Neutrophil (primary cell): Measurements from ENCODE around the gene FAM120A.

ENCODE experiments used
- H3K27ac ChIP-seq: fragments of 200-600 bp; sonication (generic); 2 replicates; pipeline ENCODE4 v1.5.1; 2016; ENCODE audit warnings: mild to moderate bottlenecking, moderate library complexity
- H3K27me3 ChIP-seq: fragments of 200-600 bp; sonication (generic); 2 replicates; pipeline ENCODE4 v1.6.0; 2016; ENCODE audit warnings: mild to moderate bottlenecking
- H3K36me3 ChIP-seq: fragments of 200-600 bp; sonication (generic); 2 replicates; pipeline ENCODE4 v1.5.1; 2017
- H3K4me1 ChIP-seq, 2 experiments: fragments of 200-600 bp in 1 of 2; sonication (generic) in 1 of 2; 1 replicate in 1 of 2; 2 replicates in 1 of 2; pipeline versions ENCODE4 v1.5.1 to v1.6.1; 2013 to 2016; ENCODE audit warnings: low read depth in 1 of 2, low read length in 1 of 2, mild to moderate bottlenecking in 1 of 2, moderate library complexity in 1 of 2; ENCODE audit not compliant: control insufficient read depth in 1 of 2, insufficient read depth in 1 of 2
- H3K4me3 ChIP-seq, 2 experiments: fragments of 200-600 bp in 1 of 2; sonication (generic) in 1 of 2; 1 replicate in 1 of 2; 2 replicates in 1 of 2; pipeline ENCODE4 v1.5.1; 2013 to 2016; ENCODE audit warnings: low read depth in 1 of 2, low read length in 1 of 2, mild to moderate bottlenecking in 1 of 2, moderate library complexity in 1 of 2
- H3K9me3 ChIP-seq: fragments of 200-600 bp; sonication (generic); 2 replicates; pipeline ENCODE4 v1.5.1; 2016
- TF ChIP-seq, protein P1 (sequence below): fragments of 200-600 bp; sonication (generic); IDR thresholded peaks from 2 replicates; pipeline ENCODE4 v1.5.1; 2016; ENCODE audit warnings: antibody characterized with exemption

FAM120A gene

DNA sequence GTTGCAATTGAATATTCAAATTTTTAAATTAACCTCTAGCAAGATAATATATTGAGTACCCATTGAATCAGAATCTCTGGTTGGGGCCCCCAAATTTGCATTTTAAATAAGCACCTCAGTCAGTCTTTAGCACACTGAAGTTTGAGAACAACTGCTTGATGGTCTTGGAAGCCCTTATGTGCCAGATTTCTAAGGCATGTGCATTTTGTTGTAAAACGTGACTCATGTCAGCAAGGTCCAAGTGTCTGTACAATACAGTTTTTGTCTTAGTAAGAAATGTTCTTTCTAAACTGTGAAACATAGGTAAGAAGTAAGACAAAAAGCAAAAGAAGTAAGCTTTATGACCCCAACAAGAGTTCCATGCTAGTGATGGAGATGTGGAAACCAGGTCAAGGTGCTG, 65.8 kb downstream of the FAM120A start:
- peak overlapping the region; percentile 1 for H3K27ac ChIP-seq
- H3K27me3 ChIP-seq, result no peaks in the 10 kb centered on the region
- H3K4me3 ChIP-seq, result no peak overlapping the region
- H3K9me3 ChIP-seq, result no peaks in the 10 kb centered on the region
- peaks cover 57% of the 10 kb centered on the region for H3K36me3 ChIP-seq
- H3K4me1 ChIP-seq, result peaks cover 5 to 8% of the 10 kb centered on the region in 2 experiments
- TF ChIP-seq, protein P1, sequence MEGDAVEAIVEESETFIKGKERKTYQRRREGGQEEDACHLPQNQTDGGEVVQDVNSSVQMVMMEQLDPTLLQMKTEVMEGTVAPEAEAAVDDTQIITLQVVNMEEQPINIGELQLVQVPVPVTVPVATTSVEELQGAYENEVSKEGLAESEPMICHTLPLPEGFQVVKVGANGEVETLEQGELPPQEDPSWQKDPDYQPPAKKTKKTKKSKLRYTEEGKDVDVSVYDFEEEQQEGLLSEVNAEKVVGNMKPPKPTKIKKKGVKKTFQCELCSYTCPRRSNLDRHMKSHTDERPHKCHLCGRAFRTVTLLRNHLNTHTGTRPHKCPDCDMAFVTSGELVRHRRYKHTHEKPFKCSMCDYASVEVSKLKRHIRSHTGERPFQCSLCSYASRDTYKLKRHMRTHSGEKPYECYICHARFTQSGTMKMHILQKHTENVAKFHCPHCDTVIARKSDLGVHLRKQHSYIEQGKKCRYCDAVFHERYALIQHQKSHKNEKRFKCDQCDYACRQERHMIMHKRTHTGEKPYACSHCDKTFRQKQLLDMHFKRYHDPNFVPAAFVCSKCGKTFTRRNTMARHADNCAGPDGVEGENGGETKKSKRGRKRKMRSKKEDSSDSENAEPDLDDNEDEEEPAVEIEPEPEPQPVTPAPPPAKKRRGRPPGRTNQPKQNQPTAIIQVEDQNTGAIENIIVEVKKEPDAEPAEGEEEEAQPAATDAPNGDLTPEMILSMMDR, result no peak

DNA sequence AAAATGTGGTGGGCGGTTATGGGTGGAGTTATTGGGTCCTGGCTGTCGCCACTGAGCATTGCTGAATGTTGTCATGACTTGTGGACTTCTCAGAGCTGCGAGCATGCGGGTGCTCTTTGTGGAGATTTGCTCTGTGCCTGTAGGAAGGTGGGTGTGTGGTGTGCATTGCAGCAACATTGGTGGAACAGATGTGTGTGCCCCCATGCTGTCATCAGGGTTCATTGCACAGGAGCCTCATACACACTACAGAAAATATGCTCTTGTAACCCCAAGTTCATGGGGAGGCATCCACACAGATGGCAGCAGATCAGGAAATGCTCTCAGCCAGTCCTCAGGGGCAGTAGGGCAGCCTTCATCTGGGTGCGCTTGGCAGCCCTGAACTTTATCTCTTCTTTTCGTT, 69.0 kb downstream of the FAM120A start:
- peaks cover 81% of the 10 kb centered on the region for H3K36me3 ChIP-seq
- H3K4me1 ChIP-seq, result no peaks in the 10 kb centered on the region
- peak overlapping the region; percentile 30 for H3K27ac ChIP-seq
- H3K9me3 ChIP-seq, result no peaks in the 10 kb centered on the region
- H3K4me3 ChIP-seq, result no peak overlapping the region
- H3K27me3 ChIP-seq, result no peaks in the 10 kb centered on the region
- TF ChIP-seq, protein P1, result no peak

DNA sequence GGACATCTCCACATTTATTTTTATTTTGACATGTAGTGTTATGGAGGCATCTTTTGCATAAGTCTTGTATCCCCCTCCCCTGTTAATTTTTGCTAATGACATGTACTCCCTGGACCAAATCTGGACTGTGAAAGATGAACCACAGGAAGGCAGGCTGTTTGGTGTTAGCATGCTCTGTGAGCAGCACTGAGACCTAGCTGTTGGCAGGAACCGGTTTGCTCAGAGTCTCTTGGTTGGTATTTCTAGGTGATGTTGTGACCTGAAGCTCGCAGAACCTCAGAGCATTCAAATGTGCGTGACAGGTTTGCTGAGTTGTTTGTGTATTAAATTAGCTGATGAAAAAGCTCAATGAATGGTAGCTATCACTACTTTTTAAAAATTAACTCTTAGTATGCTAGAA, 71.3 kb downstream of the FAM120A start:
- peaks cover 84% of the 10 kb centered on the region for H3K36me3 ChIP-seq
- H3K9me3 ChIP-seq, result no peaks in the 10 kb centered on the region
- H3K4me1 ChIP-seq, result no peaks in the 10 kb centered on the region
- H3K4me3 ChIP-seq, result no peak overlapping the region
- no peaks in the 10 kb centered on the region for H3K27me3 ChIP-seq
- TF ChIP-seq, protein P1, result no peak
- no peak overlapping the region for H3K27ac ChIP-seq

DNA sequence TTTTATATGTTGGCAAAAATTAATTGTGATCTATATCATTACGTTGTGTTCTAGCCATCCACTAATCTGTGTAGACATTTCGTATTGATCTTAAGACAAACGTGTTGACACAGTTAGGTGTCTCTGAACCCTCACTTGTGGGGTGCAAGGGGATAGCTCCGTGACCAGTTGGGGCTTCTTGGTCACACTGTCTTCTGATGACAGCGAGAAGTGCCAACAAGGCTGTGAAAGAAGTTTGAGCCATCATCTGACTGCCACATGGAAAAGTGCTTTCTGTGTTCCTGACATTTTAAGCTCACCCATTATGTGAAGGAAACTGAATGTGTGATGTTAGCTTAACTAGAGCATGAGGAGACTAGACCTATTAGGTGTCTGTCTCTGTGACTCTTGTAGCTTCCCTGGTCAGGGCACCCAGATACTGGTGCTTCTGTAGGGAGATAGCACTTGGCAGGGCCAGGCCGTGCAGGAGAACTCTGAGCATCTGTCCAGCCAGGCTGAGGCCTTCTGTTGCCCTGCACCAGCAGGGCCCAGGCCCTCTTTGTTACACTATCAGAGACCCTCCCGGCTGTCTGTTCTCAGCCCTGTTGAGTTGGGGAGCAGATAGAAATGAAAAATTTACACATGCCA, 72.1 kb downstream of the FAM120A start:
- Histone ChIP-seq H3K4me1 (no peaks in the 10 kb centered on the region), H3K27me3 (no peaks in the 10 kb centered on the region), H3K36me3 (peaks cover 84% of the 10 kb centered on the region), H3K9me3 (no peaks in the 10 kb centered on the region), H3K27ac (no peak overlapping the region), H3K4me3 (no peak overlapping the region)
- TF ChIP-seq, protein P1, result no peak

DNA sequence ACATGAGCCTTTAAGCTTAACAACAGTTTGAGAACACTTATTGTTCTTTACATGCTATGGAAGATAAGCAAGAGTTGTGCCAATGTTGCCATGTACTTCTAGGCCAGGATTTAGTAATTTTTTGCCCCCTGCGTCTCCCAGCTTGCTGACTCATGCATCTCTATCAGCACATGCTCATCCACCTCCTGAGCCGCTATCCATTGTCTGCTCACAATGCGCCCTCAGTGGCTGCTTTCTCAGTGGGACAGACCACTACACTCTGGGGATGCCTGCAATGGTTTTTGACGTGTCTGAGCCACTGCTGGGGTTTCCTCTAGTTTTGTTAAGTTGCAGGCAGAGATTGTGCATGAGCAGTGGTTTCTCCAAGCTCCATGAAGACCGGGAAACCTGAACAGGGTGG, 74.0 kb downstream of the FAM120A start:
- Histone ChIP-seq H3K9me3 (no peaks in the 10 kb centered on the region), H3K4me1 (peaks cover 0 to 2% of the 10 kb centered on the region in 2 experiments), H3K27ac (no peak overlapping the region), H3K27me3 (no peaks in the 10 kb centered on the region), H3K4me3 (no peak overlapping the region), H3K36me3 (peaks cover 84% of the 10 kb centered on the region)
- TF ChIP-seq, protein P1, result no peak
